Spleen (tissue), 7 donors: ENCODE measurements around the gene RWDD3.

Source experiments
- POLR2A ChIP-seq, 3 donors: fragments of 450-650 bp; IDR thresholded peaks; one replicate each; pipeline ENCODE4 v1.5.1; 2017; ENCODE audit warnings: antibody characterized with exemption in 3 of 3, mild to moderate bottlenecking in 1 of 3
- TF ChIP-seq, protein P1 (sequence below), 11 experiments: fragments of 200-600 bp in 7 of 11; fragments of 450-650 bp in 4 of 11; sonication (generic) in 4 of 11; IDR thresholded peaks in 8 of 11; conservative IDR thresholded peaks in 3 of 11; 1 replicate in 7 of 11; 2 replicates in 4 of 11; pipeline versions ENCODE4 v1.4.0 to v1.8.0; 2016 to 2021; ENCODE audit warnings: antibody characterized with exemption in 11 of 11, inconsistent platforms in 4 of 11, mild to moderate bottlenecking in 1 of 11
- donor health status: DM: no; HTN: no; CAD: no; lungs with moderate emphysema.
- donor health status: DM: no; HTN: no; CAD: no.
- donor health status: DM: no; HTN: no; CAD: no.

DNA sequence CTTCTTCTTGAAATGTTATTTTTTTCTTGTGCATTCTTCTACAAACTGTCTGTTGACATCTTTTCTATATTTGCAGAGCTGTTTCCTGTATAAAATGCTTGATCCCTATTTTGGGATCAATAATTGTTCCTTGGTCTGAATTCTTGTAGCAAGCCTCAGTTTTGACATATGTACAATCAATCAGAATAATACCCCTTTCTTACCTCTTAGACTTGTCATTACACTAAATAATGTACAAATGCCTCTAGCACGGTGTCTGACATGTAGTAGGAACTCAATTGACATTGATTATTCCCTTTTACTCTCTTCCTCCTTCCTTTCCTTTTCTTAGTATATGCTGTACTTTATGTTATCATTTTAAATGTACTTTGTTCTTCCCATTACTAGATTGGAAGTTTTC is 25.2 kb downstream of the RWDD3 start:
- TF ChIP-seq POLR2A (IDR thresholded peaks at IDR 0.05) = no peak
- TF ChIP-seq, protein P1, sequence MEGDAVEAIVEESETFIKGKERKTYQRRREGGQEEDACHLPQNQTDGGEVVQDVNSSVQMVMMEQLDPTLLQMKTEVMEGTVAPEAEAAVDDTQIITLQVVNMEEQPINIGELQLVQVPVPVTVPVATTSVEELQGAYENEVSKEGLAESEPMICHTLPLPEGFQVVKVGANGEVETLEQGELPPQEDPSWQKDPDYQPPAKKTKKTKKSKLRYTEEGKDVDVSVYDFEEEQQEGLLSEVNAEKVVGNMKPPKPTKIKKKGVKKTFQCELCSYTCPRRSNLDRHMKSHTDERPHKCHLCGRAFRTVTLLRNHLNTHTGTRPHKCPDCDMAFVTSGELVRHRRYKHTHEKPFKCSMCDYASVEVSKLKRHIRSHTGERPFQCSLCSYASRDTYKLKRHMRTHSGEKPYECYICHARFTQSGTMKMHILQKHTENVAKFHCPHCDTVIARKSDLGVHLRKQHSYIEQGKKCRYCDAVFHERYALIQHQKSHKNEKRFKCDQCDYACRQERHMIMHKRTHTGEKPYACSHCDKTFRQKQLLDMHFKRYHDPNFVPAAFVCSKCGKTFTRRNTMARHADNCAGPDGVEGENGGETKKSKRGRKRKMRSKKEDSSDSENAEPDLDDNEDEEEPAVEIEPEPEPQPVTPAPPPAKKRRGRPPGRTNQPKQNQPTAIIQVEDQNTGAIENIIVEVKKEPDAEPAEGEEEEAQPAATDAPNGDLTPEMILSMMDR (IDR thresholded peaks at IDR 0.05 in 8 of 11, conservative IDR thresholded peaks at IDR 0.05 in 3 of 11) = no peak
